Measurements from ENCODE around the gene KCP. TPM values are rescaled to one million over a fixed set of nuclear protein-coding genes. Genes with fewer than 3 reads are reported as not detected.

Gene KCP
- total RNA-seq, 1 donor from 2014 or later: 23.7 TPM

DNA sequence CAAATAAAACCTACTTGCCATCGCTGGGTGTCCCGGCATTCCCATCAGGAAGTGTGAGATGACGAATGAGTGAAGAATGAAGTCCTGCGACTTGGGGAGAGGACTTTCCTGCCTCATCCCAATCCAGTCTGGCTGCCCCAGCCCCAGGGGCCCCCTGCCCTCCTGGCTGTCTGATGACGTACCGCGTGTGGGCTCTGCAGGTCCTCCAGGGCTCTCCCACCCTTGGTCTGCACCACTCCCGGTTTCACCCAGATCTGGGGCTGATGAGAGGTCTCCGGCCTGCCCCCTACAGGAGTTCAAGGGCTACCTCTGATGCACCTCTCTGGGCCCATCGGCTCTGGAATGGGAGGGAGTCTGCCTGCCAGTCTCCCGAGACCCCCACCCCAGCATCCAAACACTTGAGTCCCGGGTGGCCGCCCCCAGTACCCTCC is 38.1 kb downstream of the KCP start:
- Mint-ChIP-seq H3K9me3 (no peaks in the 10 kb centered on the region), H3K4me1 (peaks cover 23% of the 10 kb centered on the region), H3K27me3 (ENCODE audit: low read depth) (peaks cover 27% of the 10 kb centered on the region), H3K4me3 (no peak overlapping the region), H3K27ac (no peak overlapping the region), H3K36me3 (no peaks in the 10 kb centered on the region)
- no peak for TF ChIP-seq CTCF (IDR thresholded peaks at IDR 0.05; ENCODE audit: unreplicated experiment)
- DNase-seq (ENCODE audit: low spot score in 2 of 2, unreplicated experiment in 2 of 2): no peak

- peaks cover 27% of the 10 kb centered on the region for H3K27me3 Mint-ChIP-seq (ENCODE audit: low read depth)
- H3K9me3 Mint-ChIP-seq: no peaks in the 10 kb centered on the region
- TF ChIP-seq CTCF (IDR thresholded peaks at IDR 0.05; ENCODE audit: unreplicated experiment): no peak
- peaks cover 3% of the 10 kb centered on the region for H3K36me3 Mint-ChIP-seq
- H3K27ac Mint-ChIP-seq: no peak overlapping the region
- DNase-seq (ENCODE audit: low spot score in 2 of 2, unreplicated experiment in 2 of 2): no peak
- peak overlapping the region; percentile 69 for H3K4me3 Mint-ChIP-seq
- H3K4me1 Mint-ChIP-seq: peaks cover 29% of the 10 kb centered on the region
These were observed 39.5 kb downstream of the KCP start for GRCh38 chr7:128871050-128871449.

DNA sequence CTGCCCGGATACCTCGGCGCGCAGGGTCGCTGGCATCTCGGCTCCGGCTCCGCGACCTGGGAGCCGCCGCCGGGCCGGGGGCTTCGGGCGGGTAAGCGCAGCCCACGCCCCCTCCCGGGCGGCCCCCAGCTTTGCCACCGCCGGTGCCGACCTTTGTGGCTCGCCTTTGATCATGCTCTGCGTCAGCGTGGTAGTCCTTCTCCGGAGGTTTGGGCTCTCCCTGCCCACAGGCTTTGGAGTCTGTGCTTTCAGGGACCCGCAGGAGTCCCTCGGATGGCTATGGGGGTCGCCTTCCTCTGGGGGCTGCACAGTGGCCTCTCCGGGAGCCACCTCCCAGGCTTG is 40.6 kb downstream of the KCP start:
- peaks cover 32% of the 10 kb centered on the region for H3K4me1 Mint-ChIP-seq
- H3K4me3 Mint-ChIP-seq: peak overlapping the region; percentile 69
- no peak for DNase-seq (ENCODE audit: low spot score in 2 of 2, unreplicated experiment in 2 of 2)
- H3K9me3 Mint-ChIP-seq: no peaks in the 10 kb centered on the region
- peaks cover 11% of the 10 kb centered on the region for H3K36me3 Mint-ChIP-seq
- no peak for TF ChIP-seq CTCF (IDR thresholded peaks at IDR 0.05; ENCODE audit: unreplicated experiment)
- no peak overlapping the region for H3K27ac Mint-ChIP-seq
- peaks cover 27% of the 10 kb centered on the region for H3K27me3 Mint-ChIP-seq (ENCODE audit: low read depth)

- Mint-ChIP-seq H3K27ac (no peak overlapping the region), H3K27me3 (ENCODE audit: low read depth) (peaks cover 27% of the 10 kb centered on the region), H3K4me1 (peaks cover 32% of the 10 kb centered on the region), H3K36me3 (peaks cover 12% of the 10 kb centered on the region), H3K9me3 (no peaks in the 10 kb centered on the region), H3K4me3 (peak overlapping the region; percentile 56)
- no peak for TF ChIP-seq CTCF (IDR thresholded peaks at IDR 0.05; ENCODE audit: unreplicated experiment)
- DNase-seq (ENCODE audit: low spot score in 2 of 2, unreplicated experiment in 2 of 2): peak in 1 of 2 experiments; percentile 64
These were observed 41.2 kb downstream of the KCP start for GRCh38 chr7:128869138-128869943.

DNA sequence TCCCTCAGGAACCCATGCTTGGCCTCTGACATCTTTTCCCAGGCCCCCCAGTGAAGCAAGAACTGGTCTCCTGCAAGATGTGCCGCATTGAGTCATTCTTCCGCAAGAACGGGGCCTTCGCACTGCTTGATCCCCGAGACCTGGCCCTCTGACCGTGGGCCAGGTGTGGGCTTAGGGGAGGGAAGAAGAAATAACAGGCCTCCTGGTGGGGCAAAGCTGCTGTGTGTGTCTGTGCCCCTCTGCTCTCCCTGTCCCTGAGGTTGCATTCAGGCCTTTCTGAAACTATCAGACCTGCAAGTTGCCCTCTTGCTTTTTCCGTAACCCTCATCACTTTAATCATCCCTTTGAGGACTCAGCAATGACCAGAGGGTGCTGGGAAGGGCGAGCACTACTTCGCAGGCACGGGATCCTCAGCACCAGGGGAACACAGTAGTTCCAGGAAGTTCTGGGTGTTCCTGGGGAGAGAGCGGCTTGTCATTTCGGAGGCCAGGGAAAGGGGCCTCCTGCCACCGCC is 41.8 kb downstream of the KCP start:
- no peak for TF ChIP-seq CTCF (IDR thresholded peaks at IDR 0.05; ENCODE audit: unreplicated experiment)
- H3K9me3 Mint-ChIP-seq: no peaks in the 10 kb centered on the region
- no peak overlapping the region for H3K27ac Mint-ChIP-seq
- DNase-seq (ENCODE audit: low spot score in 2 of 2, unreplicated experiment in 2 of 2): no peak
- peaks cover 12% of the 10 kb centered on the region for H3K36me3 Mint-ChIP-seq
- H3K4me3 Mint-ChIP-seq: peak overlapping the region; percentile 56
- peaks cover 27% of the 10 kb centered on the region for H3K27me3 Mint-ChIP-seq (ENCODE audit: low read depth)
- H3K4me1 Mint-ChIP-seq: peaks cover 35% of the 10 kb centered on the region

All from mesothelial cell of epicardium (in vitro differentiated cells).